Cardiac fibroblast (primary cell): ENCODE data around the gene ARHGEF18.
A peak's percentile ranks its signal among the peaks of the same experiment; 100 is the strongest.

Experiments
- DNase-seq, 2 donors: peaks; one replicate each; pipeline versions ENCODE4 v3.0.0 to v3.0.0-alpha.2; 2010; ENCODE audit warnings: low read depth in 2 of 2
- H3K4me3 ChIP-seq, 2 donors: replicated peaks in 1 of 2; 1 replicate in 1 of 2; 2 replicates in 1 of 2; pipeline ENCODE4 v1.5.1; 2011; ENCODE audit warnings: low read depth in 2 of 2, low read length in 2 of 2, mild to moderate bottlenecking in 2 of 2, moderate library complexity in 1 of 2
- TF ChIP-seq, protein P1 (sequence below): IDR thresholded peaks from one replicate; pipeline ENCODE4 v1.5.1; 2011; ENCODE audit warnings: low read depth, mild to moderate bottlenecking, low read length, inconsistent platforms

Gene ARHGEF18

GRCh38 chr19:7382694-7383093 lies 34.0 kb downstream of the ARHGEF18 start:
- TF ChIP-seq, protein P1, sequence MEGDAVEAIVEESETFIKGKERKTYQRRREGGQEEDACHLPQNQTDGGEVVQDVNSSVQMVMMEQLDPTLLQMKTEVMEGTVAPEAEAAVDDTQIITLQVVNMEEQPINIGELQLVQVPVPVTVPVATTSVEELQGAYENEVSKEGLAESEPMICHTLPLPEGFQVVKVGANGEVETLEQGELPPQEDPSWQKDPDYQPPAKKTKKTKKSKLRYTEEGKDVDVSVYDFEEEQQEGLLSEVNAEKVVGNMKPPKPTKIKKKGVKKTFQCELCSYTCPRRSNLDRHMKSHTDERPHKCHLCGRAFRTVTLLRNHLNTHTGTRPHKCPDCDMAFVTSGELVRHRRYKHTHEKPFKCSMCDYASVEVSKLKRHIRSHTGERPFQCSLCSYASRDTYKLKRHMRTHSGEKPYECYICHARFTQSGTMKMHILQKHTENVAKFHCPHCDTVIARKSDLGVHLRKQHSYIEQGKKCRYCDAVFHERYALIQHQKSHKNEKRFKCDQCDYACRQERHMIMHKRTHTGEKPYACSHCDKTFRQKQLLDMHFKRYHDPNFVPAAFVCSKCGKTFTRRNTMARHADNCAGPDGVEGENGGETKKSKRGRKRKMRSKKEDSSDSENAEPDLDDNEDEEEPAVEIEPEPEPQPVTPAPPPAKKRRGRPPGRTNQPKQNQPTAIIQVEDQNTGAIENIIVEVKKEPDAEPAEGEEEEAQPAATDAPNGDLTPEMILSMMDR: no peak
- DNase-seq: no peak
- H3K4me3 ChIP-seq: no peak overlapping the region

GRCh38 chr19:7383284-7383683 lies 34.5 kb downstream of the ARHGEF18 start:
- no peak for DNase-seq

GRCh38 chr19:7385062-7385461 lies 36.3 kb downstream of the ARHGEF18 start:
- TF ChIP-seq, protein P1: no peak
- H3K4me3 ChIP-seq: no peak overlapping the region
- no peak for DNase-seq

More at GRCh38 chr19:7383284-7383683, 34.5 kb downstream of the ARHGEF18 start:
- TF ChIP-seq, protein P1: no peak
- no peak overlapping the region for H3K4me3 ChIP-seq

- DNase-seq: no peak
- TF ChIP-seq, protein P1: no peak
- H3K4me3 ChIP-seq: no peak overlapping the region
Measured at GRCh38 chr19:7386308-7386707, 37.6 kb downstream of the ARHGEF18 start.

GRCh38 chr19:7386769-7387168 lies 38.0 kb downstream of the ARHGEF18 start:
- no peak for DNase-seq
- TF ChIP-seq, protein P1: no peak
- no peak overlapping the region for H3K4me3 ChIP-seq

DNA sequence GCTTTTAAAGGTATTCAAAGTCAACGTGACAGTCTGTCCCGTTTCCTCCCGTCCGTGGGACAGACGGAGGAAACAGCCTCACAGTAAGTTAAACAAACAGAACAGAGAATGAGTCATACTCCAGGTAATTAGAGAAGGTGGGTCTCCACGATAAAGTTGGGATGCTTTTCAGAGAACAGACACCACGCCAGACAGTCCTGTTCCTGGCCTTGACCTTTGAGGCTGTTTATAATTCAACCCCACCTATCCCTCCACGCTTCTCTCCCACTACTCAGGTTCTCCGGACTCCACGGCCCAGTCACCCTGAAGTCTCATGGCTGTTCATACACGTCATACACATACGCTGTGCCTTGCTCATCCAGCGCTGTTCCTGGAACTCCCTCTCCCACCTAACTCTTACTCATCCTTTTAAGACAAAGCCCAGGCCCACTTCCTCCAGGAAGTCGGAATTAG lies 42.5 kb downstream of the ARHGEF18 start:
- peak; percentile 77 to 96 for DNase-seq
- TF ChIP-seq, protein P1: no peak
- H3K4me3 ChIP-seq: no peak overlapping the region

DNA sequence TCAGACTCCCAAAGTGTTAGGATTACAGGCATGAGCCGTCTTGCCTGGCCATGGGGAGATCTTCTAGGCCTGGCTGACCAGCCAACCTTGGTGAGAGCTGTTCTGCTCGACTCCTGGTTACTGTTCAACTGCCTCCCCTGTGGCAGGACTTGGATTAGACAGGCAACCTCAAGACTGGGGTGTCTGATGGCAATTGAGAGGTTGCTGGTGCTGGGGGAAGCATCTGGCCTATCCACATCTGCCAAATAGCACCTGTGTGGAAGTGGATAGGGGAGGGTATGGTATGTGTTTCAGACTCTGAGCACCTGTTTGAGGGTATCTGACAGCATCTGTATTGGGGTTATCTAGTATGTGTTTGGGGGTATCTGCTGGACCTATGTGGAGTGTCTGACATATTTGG lies 44.7 kb downstream of the ARHGEF18 start:
- TF ChIP-seq, protein P1: no peak
- H3K4me3 ChIP-seq: no peak overlapping the region
- DNase-seq: no peak
